GM19099 (cell line): ENCODE data around the gene ADORA1.

Experiments used
- POLR2A ChIP-seq: IDR thresholded peaks from 3 replicates; pipeline ENCODE4 v1.6.1; 2011; ENCODE audit warnings: low read depth; ENCODE audit not compliant: insufficient read length; ENCODE audit errors: extremely low read depth

ADORA1 gene

DNA sequence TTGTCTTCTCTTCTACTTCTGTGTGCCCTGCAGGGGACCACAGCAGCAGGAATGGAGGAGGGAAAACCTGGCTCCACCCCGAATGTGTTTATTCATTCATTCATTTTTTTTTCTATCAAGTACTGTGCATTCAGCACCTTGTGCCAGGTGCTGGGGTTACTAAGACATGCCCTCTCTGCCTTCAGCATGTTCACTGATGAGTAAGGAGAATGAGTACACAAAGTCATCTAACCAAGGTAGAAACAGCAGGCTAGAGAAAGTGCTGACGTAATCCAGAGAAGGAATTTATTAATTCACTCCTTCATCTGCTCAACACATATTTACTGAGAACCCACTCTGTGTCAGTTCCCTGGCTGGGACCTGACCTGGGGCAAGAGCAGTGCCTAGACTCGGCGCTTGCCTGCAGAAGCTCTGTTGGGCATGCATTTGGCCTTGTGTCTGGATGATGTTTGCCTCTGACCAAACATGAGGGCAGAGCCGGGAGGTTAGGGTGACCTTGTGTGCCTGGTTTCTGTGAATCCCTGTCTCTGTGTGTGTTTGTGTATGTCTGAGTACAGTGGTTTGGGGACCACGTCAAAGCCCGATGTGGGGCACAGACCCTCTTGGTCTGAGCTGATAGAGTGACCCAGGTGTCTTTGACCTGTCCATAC, 38.4 kb upstream of the ADORA1 start:
- no peak for TF ChIP-seq POLR2A

- TF ChIP-seq POLR2A: no peak
These were observed 37.9 kb upstream of the ADORA1 start for GRCh38 chr1:203089651-203090045.

- no peak for TF ChIP-seq POLR2A
These were observed 36.9 kb upstream of the ADORA1 start for GRCh38 chr1:203090421-203091198.

- no peak for TF ChIP-seq POLR2A
These were observed 36.4 kb upstream of the ADORA1 start for GRCh38 chr1:203091199-203091477.

- no peak for TF ChIP-seq POLR2A
These were observed 35.7 kb upstream of the ADORA1 start for GRCh38 chr1:203091761-203092330.

- TF ChIP-seq POLR2A: no peak
These were observed 33.6 kb upstream of the ADORA1 start for GRCh38 chr1:203093754-203094410.

DNA sequence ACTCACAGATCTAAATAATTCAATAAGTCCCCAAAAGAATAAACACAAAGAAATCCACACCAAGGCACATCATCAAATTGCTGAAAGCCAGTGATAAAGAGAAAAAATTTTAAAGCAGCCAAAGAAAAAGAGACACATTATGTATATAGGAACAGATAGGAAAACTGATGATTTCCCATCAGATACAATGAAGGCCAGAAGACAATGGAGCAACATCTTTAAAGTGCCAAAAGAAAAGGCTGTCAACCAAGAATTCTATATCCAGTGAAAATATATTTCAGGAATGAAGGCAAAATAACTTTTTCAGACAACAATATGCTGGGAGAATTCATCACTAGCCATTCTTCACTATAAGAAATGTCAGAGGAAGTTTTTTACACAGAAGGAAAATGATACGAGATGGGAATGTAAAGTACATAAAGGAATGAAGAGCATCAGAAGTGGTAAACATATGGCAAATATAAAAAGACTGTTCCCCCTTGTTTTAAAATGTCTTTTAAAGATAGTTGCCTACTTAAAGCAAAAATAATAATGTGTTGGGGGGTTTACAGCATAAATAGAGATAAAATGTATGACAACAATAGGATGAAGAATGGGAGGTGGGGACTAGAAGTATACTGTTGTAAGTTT, 32.4 kb upstream of the ADORA1 start:
- no peak for TF ChIP-seq POLR2A

DNA sequence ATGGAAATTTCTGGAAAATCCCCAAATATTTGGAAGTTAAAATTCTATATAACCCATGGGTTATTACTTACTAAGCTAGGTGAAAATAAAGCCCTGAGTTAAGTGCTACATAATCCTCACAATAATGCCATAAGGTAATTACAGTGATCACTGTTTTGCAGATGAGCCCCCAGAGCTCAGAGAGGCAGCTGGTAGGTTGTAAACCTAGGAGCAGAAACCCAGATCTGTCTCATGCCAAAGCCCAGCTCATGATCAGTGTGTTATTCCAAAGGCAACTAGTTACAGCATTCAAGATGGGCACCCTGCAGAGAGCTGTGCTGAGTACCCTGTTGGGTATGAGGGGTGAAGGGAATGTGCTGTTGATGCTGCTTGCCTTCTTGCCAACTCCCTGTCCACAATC, 31.0 kb upstream of the ADORA1 start:
- TF ChIP-seq POLR2A: no peak

DNA sequence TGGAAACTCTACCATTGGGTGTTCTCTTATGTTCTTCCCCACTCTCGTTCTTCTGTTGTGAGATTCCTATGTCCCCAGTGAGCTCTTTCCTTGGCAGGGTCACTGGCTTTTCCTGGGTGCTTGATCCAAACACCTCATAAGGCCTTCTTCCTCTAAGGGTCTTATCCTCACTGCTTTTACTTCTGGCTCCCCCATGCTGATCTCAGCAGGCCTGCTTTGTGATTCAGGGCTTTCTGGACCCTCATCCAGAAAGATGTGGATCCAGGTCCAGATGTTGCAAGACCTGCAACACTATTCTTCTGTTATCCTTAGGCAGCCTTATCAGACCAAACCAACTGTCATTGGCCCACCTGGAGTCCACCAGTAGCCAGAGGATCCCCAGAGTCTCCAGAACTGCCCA, 30.5 kb upstream of the ADORA1 start:
- TF ChIP-seq POLR2A: no peak

DNA sequence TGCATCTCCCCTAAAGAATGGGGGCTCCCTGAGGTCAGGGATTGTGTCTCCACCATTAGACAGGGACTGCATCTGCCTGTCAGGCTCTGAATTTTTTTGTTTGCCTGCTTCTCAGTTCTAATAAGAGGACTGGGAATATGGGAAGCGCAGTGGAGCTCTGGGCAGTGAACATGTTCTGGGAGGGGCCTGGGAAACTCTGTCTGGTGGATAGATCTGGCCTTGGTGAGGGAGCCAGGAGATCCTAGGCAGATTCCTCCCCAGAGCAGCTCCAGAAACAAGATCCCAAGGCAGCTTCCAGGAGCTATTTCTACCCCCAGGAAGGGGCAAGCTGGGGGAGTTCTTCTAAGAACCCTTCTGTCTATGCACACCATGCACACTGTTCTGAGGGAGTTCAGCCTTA, 29.1 kb upstream of the ADORA1 start:
- no peak for TF ChIP-seq POLR2A

DNA sequence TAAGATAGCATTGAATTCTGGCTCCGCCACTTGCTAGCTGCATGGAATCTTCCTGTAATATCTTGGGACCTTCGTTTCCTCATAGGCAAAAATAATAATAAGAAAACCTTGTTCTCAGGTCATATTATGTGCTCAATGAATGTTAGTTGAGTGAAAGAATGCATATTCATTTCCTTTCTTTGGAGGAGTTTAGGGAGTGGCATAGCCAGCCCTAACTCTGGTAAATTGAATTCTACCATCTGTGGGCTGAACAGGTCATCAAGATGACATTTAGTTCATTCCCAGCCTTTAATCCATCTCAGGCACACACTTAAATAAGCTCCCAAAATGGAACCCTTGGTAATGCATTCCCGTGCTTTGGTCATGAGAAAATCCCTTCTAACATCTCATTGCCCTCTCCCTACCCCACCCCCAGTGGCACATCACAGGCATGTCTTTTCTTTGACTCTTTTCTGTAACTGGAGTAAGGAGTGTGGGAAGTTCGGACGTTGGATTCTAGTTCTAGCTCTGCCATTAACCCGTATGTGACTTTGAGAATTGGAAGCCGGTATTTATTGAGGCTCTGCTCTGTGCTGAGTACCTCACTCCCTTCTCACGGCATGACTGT, 28.5 kb upstream of the ADORA1 start:
- TF ChIP-seq POLR2A: no peak

- TF ChIP-seq POLR2A: no peak
These were observed 27.6 kb upstream of the ADORA1 start for GRCh38 chr1:203099805-203100515.

- TF ChIP-seq POLR2A: no peak
These were observed 27.0 kb upstream of the ADORA1 start for GRCh38 chr1:203100516-203100869.

DNA sequence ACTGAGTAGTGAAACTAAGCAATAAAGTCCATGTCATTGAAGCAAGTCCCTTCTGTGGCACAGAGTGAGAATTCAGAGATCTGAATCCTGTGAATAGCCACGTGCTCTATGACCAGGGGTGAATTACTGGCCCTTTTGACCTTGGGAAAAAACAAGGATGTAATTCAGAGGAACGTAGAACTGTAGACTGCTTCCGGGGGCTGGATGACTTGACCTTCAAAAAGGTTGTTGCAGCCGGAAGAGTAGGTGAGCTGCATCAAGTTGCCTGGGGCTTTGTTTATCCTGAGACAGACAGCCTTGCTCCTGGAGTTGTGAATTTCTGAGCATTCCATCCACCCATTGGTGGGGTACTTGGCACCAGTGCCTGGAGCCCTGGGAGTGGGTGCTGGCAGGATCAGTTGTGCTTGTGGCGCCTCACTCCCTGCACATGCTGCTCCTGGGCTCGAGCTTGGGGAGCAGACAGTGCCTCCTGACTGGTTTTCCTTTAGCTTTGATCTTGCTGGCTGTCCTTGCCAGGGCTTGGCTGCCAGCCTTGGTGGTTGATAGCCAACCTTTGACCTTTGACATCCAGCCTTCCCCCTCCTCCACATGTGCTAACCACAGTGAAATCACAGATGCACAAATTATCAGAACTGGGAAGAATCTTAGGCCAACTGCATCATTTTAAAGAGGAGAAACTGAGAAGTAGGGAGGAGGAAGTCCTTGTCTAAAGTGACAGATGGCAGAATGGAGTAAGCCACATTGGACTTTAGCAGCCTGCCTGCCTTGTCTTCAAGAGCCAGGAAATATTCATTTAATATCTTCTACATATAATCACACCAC, 25.5 kb upstream of the ADORA1 start:
- no peak for TF ChIP-seq POLR2A
